ENCODE data around the gene MAPK11.
A peak's percentile ranks its signal among the peaks of the same experiment; 100 is the strongest.

Gene MAPK11

DNA sequence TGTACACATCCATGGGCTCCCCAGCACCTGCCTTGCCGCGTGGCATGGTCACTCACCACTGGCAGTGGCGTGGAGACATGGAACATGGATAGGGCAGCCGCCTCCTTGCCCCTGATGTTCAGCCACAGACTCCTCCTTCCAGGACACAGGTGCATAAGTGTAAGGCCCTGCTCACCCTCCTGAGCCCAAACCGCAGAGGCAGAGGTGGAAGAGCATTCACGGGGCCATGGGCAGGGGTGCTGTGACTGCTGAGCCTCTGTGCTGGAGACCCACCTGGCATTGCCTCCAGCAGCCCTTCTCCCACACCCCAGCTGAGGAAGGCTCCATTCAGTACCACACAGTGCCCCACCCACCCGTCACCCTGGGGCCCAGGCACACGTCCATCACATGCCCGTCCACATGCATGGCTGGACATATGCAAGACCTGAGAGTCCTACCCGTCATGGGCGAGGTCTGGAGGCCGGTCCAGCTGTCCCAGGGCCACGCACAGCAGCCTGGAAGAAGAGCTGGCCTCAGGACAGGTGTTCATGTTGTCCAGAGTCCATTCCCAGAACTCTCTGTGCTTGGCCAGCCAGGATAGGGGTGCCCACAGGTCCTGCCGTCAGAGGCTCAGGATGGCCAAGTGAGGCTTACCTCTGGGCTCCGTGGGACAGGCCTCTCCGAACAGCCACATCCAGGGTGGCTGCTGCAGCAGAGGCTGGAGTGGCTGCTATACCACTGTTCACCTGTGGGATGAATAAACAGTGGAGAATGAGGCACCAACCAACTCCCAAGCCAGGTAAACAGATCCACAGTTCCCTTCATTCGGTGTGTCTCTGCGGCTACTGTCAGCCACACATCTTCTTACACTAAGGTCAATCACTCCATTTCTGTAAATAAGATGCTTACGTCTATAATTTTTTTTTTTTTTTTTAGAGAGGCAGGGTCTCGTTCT lies 23.7 kb downstream of the MAPK11 start:
- DNase-seq: no peak

DNA sequence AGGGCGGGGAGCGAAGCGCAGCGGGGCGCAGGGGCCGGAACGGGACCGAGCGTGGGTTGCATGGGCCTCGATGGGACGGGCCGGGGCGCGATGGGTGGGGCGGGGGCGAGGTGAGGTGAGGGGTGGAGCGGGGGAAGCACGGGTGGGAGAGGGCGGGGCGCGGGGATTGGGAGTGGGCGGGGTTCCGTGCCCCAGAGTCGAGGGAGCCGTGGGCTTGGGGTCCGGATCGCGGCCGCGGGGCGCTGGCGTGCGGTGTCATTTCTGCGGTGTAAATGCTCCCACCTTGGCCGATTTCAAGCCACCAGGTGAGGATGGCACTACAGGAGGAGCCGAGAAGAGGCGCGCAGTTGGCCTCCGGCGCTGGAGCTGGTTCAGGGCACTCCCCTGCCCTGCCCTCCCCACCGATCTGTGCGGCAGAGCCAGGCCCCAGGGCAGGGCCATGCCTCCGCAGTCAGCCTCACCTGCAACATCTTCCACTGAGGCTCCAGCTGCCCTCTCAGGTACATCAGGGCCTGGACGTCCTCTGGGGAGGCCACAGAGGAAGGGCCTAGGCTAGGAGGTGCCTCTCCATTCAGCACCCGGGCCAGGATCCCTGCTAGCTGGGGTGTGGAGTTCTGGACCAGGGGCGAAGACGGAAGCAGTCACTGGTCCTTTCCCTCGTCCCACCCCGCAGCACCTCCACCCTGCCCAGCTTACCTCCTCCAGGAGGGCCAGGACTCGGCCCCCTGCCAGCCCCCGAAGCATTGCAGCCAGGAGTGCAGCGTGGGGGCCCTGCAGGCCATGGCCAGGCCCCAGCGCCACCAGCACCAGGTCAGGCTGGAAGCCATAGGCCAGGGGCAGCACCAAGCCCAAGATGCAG lies 24.7 kb downstream of the MAPK11 start:
- no peak for DNase-seq

DNA sequence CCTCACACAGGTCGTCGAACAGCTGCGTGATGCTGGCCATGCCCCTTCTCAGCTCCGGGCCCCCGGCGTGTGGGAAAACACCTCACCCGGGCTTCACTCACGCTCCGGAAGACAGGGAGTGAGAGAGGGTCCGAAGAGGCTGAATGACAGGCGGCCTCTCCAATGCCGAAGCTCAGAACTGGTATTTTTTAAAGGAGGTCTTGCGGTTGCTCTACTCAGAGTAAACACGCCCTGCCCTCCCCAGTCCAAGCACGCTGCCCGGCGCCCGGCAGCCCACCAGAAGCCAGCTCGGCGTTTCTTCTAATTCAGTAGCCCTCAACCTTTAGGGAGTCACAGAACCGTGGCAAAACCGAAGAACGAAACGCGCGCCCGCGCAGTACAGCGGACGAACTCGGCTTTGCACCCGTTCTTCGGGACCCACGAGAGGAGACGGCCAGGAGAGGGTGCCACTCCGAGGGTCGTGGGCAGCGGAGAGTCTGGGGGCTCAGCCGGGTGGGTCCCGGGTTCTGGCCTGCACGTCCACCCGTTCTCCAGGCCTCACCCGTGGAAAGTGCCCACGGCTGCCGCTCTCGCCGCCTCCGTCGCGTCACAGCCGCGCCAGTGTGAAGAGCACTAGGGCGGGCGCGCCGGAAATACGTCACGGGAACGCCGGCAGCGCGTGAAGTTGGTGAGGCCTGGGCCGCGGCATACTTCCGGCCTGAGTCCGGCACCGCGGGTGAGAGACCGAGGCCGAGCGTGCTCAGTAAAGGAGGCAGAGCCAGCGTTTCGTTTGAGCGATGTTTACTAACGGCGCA lies 25.6 kb downstream of the MAPK11 start, which contains the start of gene TUBGCP6:
Gene TUBGCP6 (minus strand): TSS at position 604 of the 794 bp plus-strand sequence. CDS start 564 bp downstream, at position 40.
- DNase-seq: peak; percentile 79

DNA sequence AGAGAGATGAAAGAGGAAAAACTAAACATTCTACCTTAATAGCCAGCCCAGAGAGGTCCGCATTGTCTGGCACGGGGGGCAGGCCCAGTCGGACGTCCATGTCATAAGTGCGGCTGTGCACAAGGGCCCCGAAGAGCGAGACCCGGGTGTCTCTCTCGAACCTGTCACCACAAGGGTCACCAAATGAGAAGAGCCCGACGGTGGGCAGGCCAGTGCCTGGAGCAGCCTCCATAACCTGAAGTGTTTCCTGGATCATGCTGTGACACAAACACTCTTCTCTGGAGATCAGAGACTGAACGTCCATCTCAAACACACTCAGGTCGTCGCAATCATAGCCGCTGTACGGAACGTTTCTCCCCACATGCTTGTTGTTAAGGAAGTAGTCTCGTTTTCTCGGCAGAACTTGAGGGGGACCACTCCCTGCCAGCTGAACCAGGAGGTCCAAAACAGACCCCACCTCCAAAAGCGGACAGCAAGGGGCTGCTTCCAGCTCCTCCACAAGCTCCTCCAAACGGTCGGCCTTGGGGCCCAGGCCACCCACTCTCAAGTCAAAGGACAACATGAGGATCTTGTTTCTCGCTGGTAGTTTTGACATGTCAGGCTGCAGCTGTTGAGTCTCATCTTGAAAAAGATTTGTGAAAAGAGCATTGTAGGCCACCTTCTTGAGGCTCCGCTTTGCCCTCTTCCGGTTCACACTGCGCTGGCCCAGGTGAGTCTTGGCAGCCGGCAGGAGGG lies 26.3 kb downstream of the MAPK11 start:
- DNase-seq: no peak

DNA sequence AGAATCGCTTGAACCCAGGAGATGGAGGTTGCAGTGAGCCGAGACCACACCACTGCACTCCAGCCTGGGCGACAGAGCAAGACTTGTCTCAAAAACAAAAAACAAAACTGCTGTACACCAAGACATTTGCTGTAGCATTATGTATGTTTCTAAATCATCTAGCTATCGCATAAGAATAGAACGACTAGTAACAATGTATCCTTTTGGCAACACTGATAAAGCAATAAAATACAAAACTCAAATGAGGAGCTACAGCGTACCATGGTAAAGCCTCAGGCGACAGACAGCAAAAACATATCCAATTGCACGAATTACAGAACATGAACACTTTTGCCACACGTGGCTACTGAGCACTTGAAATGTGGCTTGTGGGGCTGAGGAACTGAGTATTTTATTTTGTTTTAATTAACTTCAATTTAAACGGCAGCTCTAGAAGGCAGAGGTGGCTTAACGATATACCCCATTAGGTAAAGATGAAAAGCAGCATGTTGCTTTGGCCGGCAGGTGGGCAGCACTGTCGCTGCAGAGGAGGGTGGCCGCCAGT lies 27.7 kb downstream of the MAPK11 start:
- DNase-seq: no peak

DNA sequence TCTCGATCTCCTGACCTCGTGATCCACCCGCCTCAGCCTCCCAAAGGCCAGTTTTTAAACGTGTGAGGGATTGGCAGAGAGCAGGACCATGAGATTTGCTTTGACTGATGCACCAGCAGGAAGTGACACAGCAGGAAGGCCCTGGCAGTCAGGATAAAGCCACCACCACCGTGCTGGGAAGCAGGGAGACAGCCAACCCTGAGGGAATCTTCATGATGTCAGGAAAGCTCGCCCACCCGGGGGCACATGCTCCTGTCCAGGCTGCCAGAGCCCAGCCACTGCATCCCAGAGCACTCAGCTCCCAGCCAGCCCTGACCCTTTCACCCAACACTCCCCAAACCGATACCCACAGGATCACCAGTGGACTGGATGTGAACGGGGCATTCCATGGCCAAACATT lies 31.4 kb downstream of the MAPK11 start:
- no peak for DNase-seq

DNA sequence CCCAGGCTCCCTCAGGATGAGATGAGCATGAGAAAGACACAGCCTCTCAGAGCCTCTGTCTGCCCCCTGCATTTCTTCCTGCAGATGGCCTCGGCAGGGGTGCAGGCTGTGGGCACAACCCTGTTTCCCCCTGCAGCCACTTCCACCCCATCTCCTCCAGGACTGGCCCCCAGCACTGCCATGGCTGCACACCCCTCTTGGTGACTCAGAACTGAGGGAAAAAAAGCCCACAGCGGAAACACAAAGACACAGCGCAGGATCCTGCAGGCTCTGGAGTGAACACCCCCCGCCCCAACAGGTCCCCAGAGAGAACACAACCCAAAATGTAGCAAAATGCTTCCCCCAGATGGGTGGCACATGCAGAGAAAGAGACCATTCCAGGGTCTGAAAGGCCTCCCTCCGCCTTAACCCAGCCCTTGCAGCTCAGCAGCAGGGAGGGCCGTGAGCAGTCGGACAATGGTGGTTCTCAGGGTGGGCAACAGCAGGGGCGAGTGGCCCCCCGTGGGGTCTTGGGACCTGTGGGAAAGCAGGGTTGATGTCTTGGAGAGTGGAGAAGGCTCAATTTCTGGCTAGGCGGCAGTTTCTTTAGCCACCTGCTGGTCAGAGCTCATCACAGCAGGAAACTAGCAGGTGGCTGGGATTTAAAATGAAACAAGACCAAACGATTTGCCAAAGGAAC lies 33.3 kb downstream of the MAPK11 start:
- DNase-seq: no peak

DNA sequence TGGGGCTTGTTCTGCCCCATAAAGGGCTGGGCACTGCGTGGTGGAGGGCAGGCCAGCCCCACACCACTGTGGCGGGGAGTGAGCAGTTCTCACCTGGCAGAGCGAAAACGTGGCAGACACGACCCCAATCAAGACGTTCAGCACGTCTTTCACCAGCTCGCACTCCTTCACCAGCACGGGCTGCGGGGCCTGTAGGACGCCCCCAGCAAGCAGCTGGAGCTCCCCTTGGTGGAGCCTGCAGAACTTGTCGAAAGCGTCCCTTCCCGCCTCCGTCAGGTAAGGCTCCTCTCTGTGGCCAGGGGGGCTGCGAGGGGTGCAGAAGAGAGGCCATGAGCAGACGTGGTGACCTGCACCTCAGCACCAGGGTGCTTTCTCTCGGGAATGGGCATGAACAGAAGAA lies 37.0 kb downstream of the MAPK11 start:
- DNase-seq: no peak

DNA sequence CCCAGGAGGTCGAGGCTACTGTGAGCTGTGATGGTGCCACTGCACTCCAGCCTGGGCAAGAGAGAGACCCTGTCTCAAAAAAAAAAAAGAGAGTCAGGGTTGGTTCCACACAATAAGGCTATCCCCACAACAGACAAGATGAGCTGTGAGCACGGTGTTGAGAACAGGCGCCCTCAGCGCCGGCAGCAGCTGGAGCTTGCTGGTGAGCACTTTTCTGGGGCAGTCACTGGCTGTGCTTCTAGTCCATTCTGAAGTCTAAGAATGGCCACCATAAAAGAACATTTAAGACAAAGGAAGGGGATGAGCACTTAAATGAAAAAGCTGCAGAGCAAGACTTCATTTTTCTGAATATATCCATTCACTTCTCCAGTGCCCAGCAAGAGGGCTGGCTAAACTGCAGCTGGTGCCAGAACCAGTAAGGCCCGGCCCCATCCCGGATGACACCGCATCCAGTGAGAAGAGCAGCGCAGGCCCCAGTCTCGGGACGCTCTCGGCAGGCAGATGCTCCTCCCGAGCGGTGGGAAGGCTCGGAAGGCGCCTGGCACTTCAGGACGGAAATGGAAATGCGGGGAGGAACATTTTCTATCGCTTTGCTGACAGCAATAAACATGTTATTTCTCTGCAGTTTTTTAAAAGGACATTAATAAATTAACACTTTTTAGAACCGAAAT lies 37.6 kb downstream of the MAPK11 start:
- no peak for DNase-seq

DNA sequence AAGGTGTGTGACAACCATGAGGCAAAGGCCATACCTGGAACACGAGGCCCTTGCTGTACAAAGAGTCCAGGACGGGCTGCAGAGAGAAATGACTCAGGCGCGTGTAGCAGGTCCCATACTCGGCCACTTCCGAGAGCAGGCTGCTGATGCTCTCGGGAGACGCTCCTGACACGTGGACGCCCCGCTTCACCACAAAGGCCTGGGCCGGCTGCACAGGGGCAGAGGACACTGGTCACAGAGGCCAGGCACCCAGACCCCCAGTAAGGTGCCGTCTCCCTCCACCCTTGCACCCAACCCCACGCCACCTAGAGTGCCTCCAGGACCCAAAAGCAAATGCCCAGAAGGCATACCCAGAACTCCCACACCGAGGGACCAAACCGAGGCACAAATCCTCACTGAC lies 40.8 kb downstream of the MAPK11 start:
- no peak for DNase-seq

DNA sequence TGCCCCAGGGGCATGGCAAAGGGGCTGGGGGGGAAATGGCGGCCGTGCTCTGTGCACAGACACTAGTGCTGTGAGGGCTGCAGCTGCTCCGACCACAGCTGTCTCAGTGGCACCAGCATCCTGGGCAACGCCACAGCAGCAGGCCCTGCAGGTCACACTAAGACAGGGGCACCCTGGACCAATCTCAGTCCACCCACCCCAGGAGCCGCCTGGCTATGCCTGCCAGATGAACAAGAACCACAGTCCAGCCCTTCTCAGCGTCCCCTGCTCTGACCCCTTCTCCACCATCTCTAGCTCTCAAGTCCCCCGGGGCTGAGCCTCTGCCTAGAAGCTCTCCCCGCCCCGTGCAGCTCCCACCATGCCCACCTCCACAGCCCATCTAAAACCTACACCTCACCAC lies 41.8 kb downstream of the MAPK11 start:
- DNase-seq: no peak

DNA sequence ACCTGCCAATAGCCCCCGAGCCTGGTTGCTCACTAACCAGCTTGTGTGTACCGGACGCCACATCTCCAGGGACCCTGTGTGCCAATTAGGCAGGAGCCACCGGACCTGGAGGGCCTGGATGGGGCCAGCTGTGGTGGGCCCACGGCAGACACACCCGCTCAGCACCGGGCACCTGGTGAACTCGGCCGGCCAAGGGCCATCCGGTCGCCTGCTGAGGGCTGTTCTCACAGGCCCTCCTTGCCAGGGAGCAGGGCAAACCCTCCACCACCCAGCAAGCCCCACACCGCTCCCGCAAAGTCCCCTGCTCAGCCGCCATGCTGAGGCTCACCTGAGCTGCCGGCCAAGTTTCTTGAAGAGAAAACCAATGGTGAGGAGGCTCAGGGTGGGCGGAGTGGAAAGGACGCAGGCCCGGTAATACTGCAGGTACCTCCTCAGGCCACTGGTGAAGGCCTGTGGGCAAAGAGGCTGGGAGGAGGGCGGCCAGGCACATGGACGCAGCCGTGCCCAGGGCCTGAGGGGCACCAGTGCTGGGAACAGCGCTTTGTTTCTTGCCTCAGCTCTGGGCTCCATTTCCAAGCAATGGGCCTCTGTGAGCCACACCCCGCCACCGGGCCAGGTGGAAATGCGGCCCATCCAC lies 42.5 kb downstream of the MAPK11 start:
- no peak for DNase-seq

DNA sequence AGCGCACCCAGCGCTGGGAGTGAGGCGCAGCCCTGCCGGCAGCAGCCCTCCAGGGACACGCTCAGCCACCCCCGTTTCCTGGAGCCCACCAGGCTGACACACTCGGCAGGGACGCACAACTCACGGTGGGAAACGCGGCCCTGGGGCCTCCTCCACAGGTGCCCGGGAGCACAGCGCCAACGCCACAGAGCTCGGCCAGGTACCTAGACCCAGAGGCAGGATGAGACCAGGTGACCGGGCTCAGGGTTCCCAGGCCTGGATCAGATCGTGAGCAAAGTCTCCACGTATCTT lies 43.4 kb downstream of the MAPK11 start:
- no peak for DNase-seq

DNA sequence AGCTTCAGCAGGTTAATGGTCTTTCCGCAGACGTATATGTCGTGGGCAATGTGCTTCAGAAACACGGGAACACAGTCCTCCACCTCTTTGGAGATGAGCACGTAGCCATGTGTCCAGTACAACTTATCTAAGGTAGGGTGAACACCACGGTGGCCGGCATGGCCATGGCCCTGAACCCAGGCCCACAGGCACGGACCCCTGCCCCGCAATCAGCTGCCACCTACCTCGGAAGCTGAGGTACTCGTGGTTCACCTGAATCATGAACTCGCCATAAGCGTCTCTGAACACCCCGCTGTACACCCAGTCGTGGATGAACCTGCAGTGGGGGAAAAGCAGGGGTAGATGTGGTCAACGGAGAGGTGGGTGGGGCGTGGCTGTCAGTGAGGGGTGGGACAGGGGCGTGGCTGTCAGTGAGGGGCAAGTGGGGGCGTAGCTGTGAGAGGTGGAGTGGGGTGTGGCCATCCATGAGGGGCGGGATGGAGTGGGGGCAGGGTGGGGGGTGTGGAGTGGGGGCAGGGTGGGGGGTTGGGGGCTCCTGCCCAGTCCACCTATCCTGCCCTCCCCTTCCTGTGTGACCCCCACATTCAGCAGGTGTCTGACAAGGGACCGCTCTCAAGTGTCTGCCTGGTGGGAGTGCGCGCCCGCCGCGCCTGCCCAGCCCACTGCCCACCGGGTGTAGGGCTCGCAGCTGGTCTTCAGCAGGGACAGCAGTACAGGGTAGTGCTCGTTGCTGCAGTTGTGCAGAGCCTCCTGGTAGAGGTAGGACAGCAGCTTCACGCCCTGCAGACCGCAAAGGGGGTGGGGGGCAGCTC lies 43.9 kb downstream of the MAPK11 start:
- DNase-seq: no peak

DNA sequence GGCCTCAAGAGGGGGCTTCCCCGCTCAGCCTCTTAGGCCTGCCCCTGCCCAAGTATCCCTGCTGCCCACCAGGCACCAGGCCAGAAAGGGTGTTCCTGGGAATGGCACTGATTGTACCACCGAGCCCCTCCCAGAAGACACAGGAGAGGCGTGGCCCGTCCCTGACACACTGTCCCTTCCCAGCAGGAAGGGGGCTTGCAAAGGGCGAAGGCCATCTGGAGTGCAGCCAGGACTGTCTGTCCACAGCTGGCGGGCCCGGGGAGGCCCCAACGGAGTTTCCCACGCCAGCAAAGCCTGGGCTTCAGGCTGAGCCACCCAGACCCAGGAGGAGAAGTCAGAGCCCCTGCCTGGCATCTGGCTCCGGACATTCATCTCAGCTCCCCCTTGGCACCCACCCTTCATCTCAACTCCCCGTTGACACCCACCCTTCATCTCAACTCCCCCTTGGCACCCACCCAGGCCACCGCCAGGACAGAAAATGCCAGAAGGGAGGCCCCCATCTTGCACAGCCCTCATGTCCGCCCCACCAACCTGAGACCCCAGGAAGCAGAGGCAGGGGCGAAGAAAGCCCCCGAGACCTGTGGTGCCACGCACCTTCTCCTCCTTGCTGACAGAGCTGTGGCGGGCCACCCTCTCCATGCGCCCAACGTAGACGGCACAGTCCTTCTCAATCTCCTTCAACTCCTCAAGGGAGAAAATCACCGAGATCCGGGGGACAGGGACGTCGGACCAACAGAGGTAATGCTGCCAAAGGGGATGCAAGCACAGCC lies 44.8 kb downstream of the MAPK11 start:
- no peak for DNase-seq

DNA sequence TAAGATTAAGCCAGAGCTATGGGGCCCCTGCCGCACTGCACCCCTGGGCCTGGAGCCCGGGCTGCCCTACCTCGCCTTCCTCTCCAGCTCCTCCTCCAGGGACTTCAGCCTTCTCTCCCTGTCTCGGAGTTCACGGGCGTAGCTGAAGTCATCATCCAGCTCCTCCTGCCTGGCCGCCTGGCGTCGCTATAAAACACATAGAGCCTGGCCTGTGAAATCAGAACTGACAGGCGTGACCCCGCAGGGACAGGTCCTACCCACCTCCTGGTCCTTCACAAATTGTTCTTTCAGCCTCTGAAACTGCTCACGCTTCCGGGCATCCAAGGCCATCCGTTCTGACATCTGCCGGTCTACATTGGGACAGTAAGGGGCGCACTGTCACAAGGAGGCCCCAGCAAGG lies 46.1 kb downstream of the MAPK11 start:
- no peak for DNase-seq

DNA sequence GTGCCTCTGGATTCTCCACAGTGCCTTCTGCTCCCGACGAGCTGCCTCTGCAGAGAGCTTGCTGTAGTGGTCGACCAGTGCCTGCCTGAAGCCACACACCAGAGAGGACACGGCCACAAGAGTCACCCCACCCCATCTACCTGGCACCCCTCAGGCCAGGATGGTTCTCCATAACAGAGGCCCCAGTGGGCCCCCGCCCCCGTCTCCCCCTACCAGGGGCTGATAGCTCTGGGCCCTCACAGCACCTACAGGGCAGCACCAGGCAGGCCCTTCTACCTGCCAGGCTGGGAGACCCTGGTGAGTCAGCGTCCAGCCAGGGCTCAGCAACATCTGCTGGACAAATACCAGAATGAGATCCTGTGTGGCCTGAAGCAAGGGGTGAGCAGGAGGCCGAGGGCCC lies 47.7 kb downstream of the MAPK11 start:
- no peak for DNase-seq

DNA sequence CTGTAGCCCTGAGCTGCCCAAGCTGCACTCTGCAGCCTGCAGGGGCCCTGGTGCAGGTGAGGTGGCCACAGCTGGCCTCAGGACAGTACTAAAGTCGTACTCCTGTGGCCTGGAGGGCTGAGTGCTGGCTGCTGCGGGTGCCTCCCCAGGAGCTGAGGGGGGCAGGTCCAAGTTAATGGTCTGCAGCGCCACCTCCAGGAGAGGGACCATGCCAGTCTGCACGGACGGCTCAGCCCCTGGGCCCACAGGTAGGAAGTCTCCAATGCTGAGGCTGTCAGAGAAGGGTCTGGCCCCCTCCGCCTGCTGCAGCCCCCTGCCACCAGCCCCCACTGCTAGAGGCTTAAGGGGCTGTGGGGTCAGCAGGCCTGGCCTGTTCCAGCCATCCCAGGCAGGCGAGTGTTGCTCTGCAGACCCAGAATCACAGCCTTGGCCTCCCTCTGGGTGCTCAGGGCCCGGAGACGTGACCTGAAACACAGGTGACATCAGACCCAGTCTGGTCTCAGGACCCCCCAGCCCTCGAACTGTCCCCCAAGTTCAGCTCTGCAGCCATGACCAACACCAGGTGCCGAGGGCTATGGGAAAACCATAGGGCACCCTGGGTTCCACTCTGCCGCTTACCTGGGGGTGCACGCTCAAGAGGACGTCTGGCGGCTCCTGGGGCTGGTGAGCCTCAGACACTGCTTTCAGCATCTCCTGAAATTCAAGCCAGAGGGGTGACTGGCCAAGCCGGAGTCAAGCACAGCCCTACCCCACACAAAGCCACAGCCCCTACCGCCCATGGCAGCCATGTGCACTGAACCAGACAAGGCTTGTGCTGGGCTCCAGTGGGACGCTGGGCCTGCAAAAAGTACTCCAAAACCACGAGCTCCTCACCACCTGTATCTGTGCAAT lies 48.5 kb downstream of the MAPK11 start:
- no peak for DNase-seq

All from NCI-H2227 treated with DMSO at 0.1 percent for 48 hours (cell line).